GM19238 (cell line): ENCODE results near the gene ASXL1.
"Not testable (repeated sequence)": the region's sequence is repeated elsewhere in the genome, so short reads cannot be mapped to it uniquely, and the experiment has no call there.

Source experiments
- DNase-seq: peaks from one replicate; pipeline ENCODE4 v3.0.0; 2011; ENCODE audit warnings: low spot score; ENCODE audit not compliant: insufficient read length

The ASXL1 gene

GRCh38 chr20:32404017-32404416 is 45.9 kb downstream of the ASXL1 start:
- DNase-seq, result no peak

- no peak for DNase-seq
Observed at GRCh38 chr20:32406701-32407100, 48.6 kb downstream of the ASXL1 start.

GRCh38 chr20:32407131-32407750 is 49.1 kb downstream of the ASXL1 start:
- not testable (repeated sequence) for DNase-seq

GRCh38 chr20:32411955-32412706 is 54.0 kb downstream of the ASXL1 start:
- DNase-seq, result no peak

GRCh38 chr20:32415494-32415893 is 57.4 kb downstream of the ASXL1 start:
- no peak for DNase-seq

GRCh38 chr20:32416206-32416605 is 58.1 kb downstream of the ASXL1 start:
- no peak for DNase-seq

- DNase-seq, result no peak
Observed at GRCh38 chr20:32418376-32418775, 60.2 kb downstream of the ASXL1 start.

GRCh38 chr20:32421290-32421689 is 63.2 kb downstream of the ASXL1 start:
- no peak for DNase-seq

- DNase-seq, result no peak
Observed at GRCh38 chr20:32427996-32428395, 69.9 kb downstream of the ASXL1 start.

- DNase-seq, result no peak
Observed at GRCh38 chr20:32429343-32429742, 71.2 kb downstream of the ASXL1 start.

GRCh38 chr20:32429745-32430360 is 71.7 kb downstream of the ASXL1 start:
- no peak for DNase-seq

- DNase-seq, result no peak
Observed at GRCh38 chr20:32431457-32431856, 73.3 kb downstream of the ASXL1 start.

- DNase-seq, result no peak
Observed at GRCh38 chr20:32432277-32432676, 74.1 kb downstream of the ASXL1 start.

- no peak for DNase-seq
Observed at GRCh38 chr20:32433311-32434021, 75.3 kb downstream of the ASXL1 start.

- no peak for DNase-seq
Observed at GRCh38 chr20:32434434-32434833, 76.3 kb downstream of the ASXL1 start.

GRCh38 chr20:32435449-32436107 is 77.4 kb downstream of the ASXL1 start:
- no peak for DNase-seq

GRCh38 chr20:32436142-32436861 is 78.2 kb downstream of the ASXL1 start:
- DNase-seq, result no peak

GRCh38 chr20:32436968-32437367 is 78.8 kb downstream of the ASXL1 start:
- no peak for DNase-seq

GRCh38 chr20:32437391-32438074 is 79.4 kb downstream of the ASXL1 start:
- no peak for DNase-seq

GRCh38 chr20:32438331-32438858 is 80.3 kb downstream of the ASXL1 start:
- no peak for DNase-seq
